Measurements from ENCODE around the gene PEAR1.
"Not testable (repeated sequence)": the region's sequence is repeated elsewhere in the genome, so short reads cannot be mapped to it uniquely, and the experiment has no call there.

PEAR1 gene

GRCh38 chr1:156925154-156926010 lies 31.9 kb downstream of the PEAR1 start:
- peaks cover 0 to 32% of the 10 kb centered on the region in 2 donors for H3K4me1 ChIP-seq (ENCODE audit: control insufficient read depth in 1 of 2, insufficient read depth in 2 of 2, low read length in 2 of 2)
- H3K9me3 ChIP-seq (ENCODE audit: control insufficient read depth in 1 of 2, low read length in 2 of 2) = no peaks in the 10 kb centered on the region
- peaks cover 51% of the 10 kb centered on the region for H3K27me3 ChIP-seq (ENCODE audit: low read depth, low read length)
- H3K27ac ChIP-seq (ENCODE audit: low read length) = no peak overlapping the region
- no peak overlapping the region for H3K4me3 ChIP-seq (ENCODE audit: low read depth in 1 of 2, low read length in 2 of 2)
- H3K36me3 ChIP-seq (ENCODE audit: control insufficient read depth in 1 of 2, insufficient read depth in 2 of 2, low read length in 2 of 2) = no peaks in the 10 kb centered on the region

- Histone ChIP-seq H3K36me3 (ENCODE audit: control insufficient read depth in 1 of 2, insufficient read depth in 2 of 2, low read length in 2 of 2) (no peaks in the 10 kb centered on the region), H3K4me1 (ENCODE audit: control insufficient read depth in 1 of 2, insufficient read depth in 2 of 2, low read length in 2 of 2) (peaks cover 1 to 32% of the 10 kb centered on the region in 2 donors), H3K9me3 (ENCODE audit: control insufficient read depth in 1 of 2, low read length in 2 of 2) (no peaks in the 10 kb centered on the region)
Observed at GRCh38 chr1:156926175-156926574, 32.7 kb downstream of the PEAR1 start.

DNA sequence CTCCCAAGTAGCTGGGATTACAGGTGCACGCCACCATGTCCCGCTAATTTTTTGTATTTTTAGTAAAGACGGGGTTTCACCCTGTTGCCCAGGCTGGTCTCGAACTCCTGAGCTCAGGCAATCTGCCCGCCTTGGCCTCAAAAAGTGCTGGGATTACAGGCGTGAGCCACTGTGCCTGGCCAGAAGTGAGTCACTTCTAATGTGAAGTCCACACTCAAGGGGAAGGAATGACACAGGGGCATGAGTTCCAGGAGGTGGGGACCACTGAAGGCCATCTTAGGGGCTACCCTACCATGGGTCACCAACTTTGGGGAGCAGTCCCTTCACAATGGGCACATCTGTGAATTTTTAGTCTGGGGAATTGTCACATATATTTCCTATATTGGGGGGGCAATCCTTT lies 33.2 kb downstream of the PEAR1 start:
- H3K27me3 ChIP-seq (ENCODE audit: low read depth, low read length) = peaks cover 38% of the 10 kb centered on the region
- not testable (repeated sequence) for H3K4me3 ChIP-seq (ENCODE audit: low read depth in 1 of 2, low read length in 2 of 2); H3K9me3 ChIP-seq (ENCODE audit: control insufficient read depth in 1 of 2, low read length in 2 of 2); H3K27ac ChIP-seq (ENCODE audit: low read length); H3K36me3 ChIP-seq (ENCODE audit: control insufficient read depth in 1 of 2, insufficient read depth in 2 of 2, low read length in 2 of 2)
- H3K4me1 ChIP-seq (ENCODE audit: control insufficient read depth in 1 of 2, insufficient read depth in 2 of 2, low read length in 2 of 2) = peaks cover 4 to 36% of the 10 kb centered on the region in 2 donors

More at GRCh38 chr1:156926175-156926574, 32.7 kb downstream of the PEAR1 start:
- Histone ChIP-seq H3K27me3 (ENCODE audit: low read depth, low read length) (peaks cover 43% of the 10 kb centered on the region), H3K4me3 (ENCODE audit: low read depth in 1 of 2, low read length in 2 of 2) (no peak overlapping the region), H3K27ac (ENCODE audit: low read length) (no peak overlapping the region)

- Histone ChIP-seq H3K27me3 (ENCODE audit: low read depth, low read length) (peaks cover 31% of the 10 kb centered on the region), H3K9me3 (ENCODE audit: control insufficient read depth in 1 of 2, low read length in 2 of 2) (no peaks in the 10 kb centered on the region), H3K36me3 (ENCODE audit: control insufficient read depth in 1 of 2, insufficient read depth in 2 of 2, low read length in 2 of 2) (no peaks in the 10 kb centered on the region), H3K27ac (ENCODE audit: low read length) (no peak overlapping the region), H3K4me1 (ENCODE audit: control insufficient read depth in 1 of 2, insufficient read depth in 2 of 2, low read length in 2 of 2) (peaks cover 4 to 36% of the 10 kb centered on the region in 2 donors), H3K4me3 (ENCODE audit: low read depth in 1 of 2, low read length in 2 of 2) (peak overlapping the region in 1 of 2 donors; percentile 56)
Observed at GRCh38 chr1:156927215-156928042, 33.9 kb downstream of the PEAR1 start.

GRCh38 chr1:156928043-156928602 lies 34.6 kb downstream of the PEAR1 start:
- Histone ChIP-seq H3K4me1 (ENCODE audit: control insufficient read depth in 1 of 2, insufficient read depth in 2 of 2, low read length in 2 of 2) (peaks cover 4 to 34% of the 10 kb centered on the region in 2 donors), H3K27ac (ENCODE audit: low read length) (no peak overlapping the region), H3K36me3 (ENCODE audit: control insufficient read depth in 1 of 2, insufficient read depth in 2 of 2, low read length in 2 of 2) (no peaks in the 10 kb centered on the region), H3K27me3 (ENCODE audit: low read depth, low read length) (peaks cover 25% of the 10 kb centered on the region), H3K9me3 (ENCODE audit: control insufficient read depth in 1 of 2, low read length in 2 of 2) (no peaks in the 10 kb centered on the region), H3K4me3 (ENCODE audit: low read depth in 1 of 2, low read length in 2 of 2) (peak overlapping the region in 1 of 2 donors; percentile 56)

- Histone ChIP-seq H3K9me3 (ENCODE audit: control insufficient read depth in 1 of 2, low read length in 2 of 2) (no peaks in the 10 kb centered on the region), H3K4me1 (ENCODE audit: control insufficient read depth in 1 of 2, insufficient read depth in 2 of 2, low read length in 2 of 2) (peaks cover 4 to 22% of the 10 kb centered on the region in 2 donors), H3K27me3 (ENCODE audit: low read depth, low read length) (peaks cover 14% of the 10 kb centered on the region), H3K4me3 (ENCODE audit: low read depth in 1 of 2, low read length in 2 of 2) (no peak overlapping the region), H3K36me3 (ENCODE audit: control insufficient read depth in 1 of 2, insufficient read depth in 2 of 2, low read length in 2 of 2) (peaks cover 0 to 7% of the 10 kb centered on the region in 2 donors), H3K27ac (ENCODE audit: low read length) (no peak overlapping the region)
Observed at GRCh38 chr1:156929596-156930238, 36.2 kb downstream of the PEAR1 start.

- no peak overlapping the region for H3K27ac ChIP-seq (ENCODE audit: low read length)
- H3K4me1 ChIP-seq (ENCODE audit: control insufficient read depth in 1 of 2, insufficient read depth in 2 of 2, low read length in 2 of 2) = peaks cover 4 to 22% of the 10 kb centered on the region in 2 donors
- no peaks in the 10 kb centered on the region for H3K9me3 ChIP-seq (ENCODE audit: control insufficient read depth in 1 of 2, low read length in 2 of 2)
- peaks cover 0 to 14% of the 10 kb centered on the region in 2 donors for H3K36me3 ChIP-seq (ENCODE audit: control insufficient read depth in 1 of 2, insufficient read depth in 2 of 2, low read length in 2 of 2)
- no peak overlapping the region for H3K4me3 ChIP-seq (ENCODE audit: low read depth in 1 of 2, low read length in 2 of 2)
- H3K27me3 ChIP-seq (ENCODE audit: low read depth, low read length) = peaks cover 14% of the 10 kb centered on the region
Observed at GRCh38 chr1:156930483-156930882, 37.0 kb downstream of the PEAR1 start.

- H3K36me3 ChIP-seq (ENCODE audit: control insufficient read depth in 1 of 2, insufficient read depth in 2 of 2, low read length in 2 of 2) = peaks cover 0 to 18% of the 10 kb centered on the region in 2 donors
- H3K4me3 ChIP-seq (ENCODE audit: low read depth in 1 of 2, low read length in 2 of 2) = peak overlapping the region; percentile 33 to 51
- no peak overlapping the region for H3K27ac ChIP-seq (ENCODE audit: low read length)
- H3K9me3 ChIP-seq (ENCODE audit: control insufficient read depth in 1 of 2, low read length in 2 of 2) = no peaks in the 10 kb centered on the region
- peaks cover 14% of the 10 kb centered on the region for H3K27me3 ChIP-seq (ENCODE audit: low read depth, low read length)
- peaks cover 4 to 22% of the 10 kb centered on the region in 2 donors for H3K4me1 ChIP-seq (ENCODE audit: control insufficient read depth in 1 of 2, insufficient read depth in 2 of 2, low read length in 2 of 2)
Observed at GRCh38 chr1:156931211-156931952, 37.9 kb downstream of the PEAR1 start.

- peaks cover 4 to 20% of the 10 kb centered on the region in 2 donors for H3K4me1 ChIP-seq (ENCODE audit: control insufficient read depth in 1 of 2, insufficient read depth in 2 of 2, low read length in 2 of 2)
- H3K9me3 ChIP-seq (ENCODE audit: control insufficient read depth in 1 of 2, low read length in 2 of 2) = no peaks in the 10 kb centered on the region
- H3K27ac ChIP-seq (ENCODE audit: low read length) = no peak overlapping the region
- H3K4me3 ChIP-seq (ENCODE audit: low read depth in 1 of 2, low read length in 2 of 2) = peak overlapping the region; percentile 33 to 51
- H3K27me3 ChIP-seq (ENCODE audit: low read depth, low read length) = peaks cover 8% of the 10 kb centered on the region
- peaks cover 3 to 25% of the 10 kb centered on the region in 2 donors for H3K36me3 ChIP-seq (ENCODE audit: control insufficient read depth in 1 of 2, insufficient read depth in 2 of 2, low read length in 2 of 2)
Observed at GRCh38 chr1:156931974-156932710, 38.6 kb downstream of the PEAR1 start.

DNA sequence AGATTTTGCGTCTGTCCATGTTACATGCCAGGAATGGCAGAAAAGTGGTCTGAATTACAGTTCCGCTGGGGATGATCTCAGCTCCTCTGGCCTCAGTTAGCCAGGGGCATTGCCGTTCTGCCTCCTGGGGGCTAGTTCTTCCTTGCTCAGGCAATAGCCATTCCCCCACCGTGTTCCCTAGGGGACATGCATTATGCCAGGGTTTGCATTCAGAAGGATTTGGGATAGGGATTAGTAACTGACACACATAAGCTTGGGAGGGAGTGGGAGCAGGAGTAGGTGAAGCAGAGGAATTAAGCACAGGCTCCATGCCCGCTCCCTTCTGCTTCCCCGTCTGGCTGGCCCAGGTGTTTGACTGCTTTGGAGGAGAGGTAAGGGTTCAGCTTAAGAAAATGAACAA lies 39.6 kb downstream of the PEAR1 start:
- Histone ChIP-seq H3K4me1 (ENCODE audit: control insufficient read depth in 1 of 2, insufficient read depth in 2 of 2, low read length in 2 of 2) (peaks cover 4 to 10% of the 10 kb centered on the region in 2 donors), H3K9me3 (ENCODE audit: control insufficient read depth in 1 of 2, low read length in 2 of 2) (no peaks in the 10 kb centered on the region), H3K36me3 (ENCODE audit: control insufficient read depth in 1 of 2, insufficient read depth in 2 of 2, low read length in 2 of 2) (peaks cover 6 to 34% of the 10 kb centered on the region in 2 donors), H3K27me3 (ENCODE audit: low read depth, low read length) (peaks cover 5% of the 10 kb centered on the region), H3K27ac (ENCODE audit: low read length) (no peak overlapping the region), H3K4me3 (ENCODE audit: low read depth in 1 of 2, low read length in 2 of 2) (no peak overlapping the region)

Data from muscle layer of duodenum (tissue), 2 donors.